ENCODE measurements around the gene RPS6KL1. TPM values are rescaled to one million over a fixed set of nuclear protein-coding genes. Genes with fewer than 3 reads are reported as not detected.

The RPS6KL1 gene
- total RNA-seq, 1 donor from 2014 or later: 6.4 TPM

DNA sequence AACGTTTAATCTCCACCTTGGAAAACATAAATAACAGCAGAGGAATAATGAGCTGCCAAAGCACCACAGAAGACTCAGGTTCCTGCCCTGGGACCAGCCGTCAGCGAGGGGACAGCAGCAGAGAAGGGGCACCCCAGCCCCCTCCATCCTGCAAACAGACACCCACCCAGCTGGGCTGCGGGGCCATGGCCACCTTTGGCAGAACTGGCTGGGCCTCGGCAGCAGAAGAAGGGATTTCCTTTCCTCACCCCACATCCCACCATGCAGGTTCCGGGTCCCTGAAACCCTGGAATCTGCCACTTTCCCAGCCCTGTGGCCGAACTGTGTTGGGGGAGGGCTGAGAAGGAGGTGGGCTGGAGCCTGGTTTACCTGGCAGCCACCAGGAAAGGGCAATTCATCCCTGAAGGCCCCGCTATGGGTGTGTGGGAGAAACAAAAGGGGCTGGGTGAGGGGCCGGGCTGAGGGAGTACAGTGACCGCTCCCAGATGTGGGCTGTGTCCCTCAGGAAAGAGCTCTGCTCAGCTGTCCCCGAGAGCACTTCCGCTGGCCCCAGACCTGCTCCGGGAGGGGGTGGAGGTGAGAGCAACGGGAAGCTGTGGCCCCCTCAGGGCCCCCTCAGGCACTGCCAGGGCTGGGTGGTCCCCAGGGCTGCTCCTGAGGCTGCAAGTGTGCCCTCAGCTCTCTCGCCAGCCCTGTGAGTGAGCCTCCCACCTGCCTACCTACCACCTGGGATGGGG is 28.6 kb upstream of the RPS6KL1 start:
- Histone ChIP-seq H4K20me1 (ENCODE audit: low read depth) (no peaks in the 10 kb centered on the region), H3K9ac (no peak overlapping the region), H2AFZ (replicated peaks) (peak overlapping the region; percentile 10), H3K27ac (no peak overlapping the region), H3K4me3 (no peak overlapping the region), H3K9me3 (ENCODE audit: low read depth) (no peaks in the 10 kb centered on the region), H3K4me2 (peak overlapping the region; percentile 11), H3K27me3 (peaks cover 27% of the 10 kb centered on the region), H3F3A (ENCODE audit: low read depth) (peaks cover 9% of the 10 kb centered on the region), H3K79me2 (ENCODE audit: low read depth) (no peaks in the 10 kb centered on the region), H3K36me3 (no peaks in the 10 kb centered on the region), H3K4me1 (peaks cover 19% of the 10 kb centered on the region)
- Mint-ChIP-seq H3K27me3 (ENCODE audit: insufficient read depth, low read depth) (peaks cover 9% of the 10 kb centered on the region), H3K4me3 (no peak overlapping the region), H3K36me3 (no peaks in the 10 kb centered on the region), H3K27ac (peak overlapping the region; percentile 76), H3K4me1 (peaks cover 22% of the 10 kb centered on the region), H3K9me3 (no peaks in the 10 kb centered on the region)
- no peak for DNase-seq (ENCODE audit: low spot score)
- TF ChIP-seq EZH2 (IDR thresholded peaks at IDR 0.05) (no peak), EZH2phosphoT487 (IDR thresholded peaks at IDR 0.05) (no peak)
- TF ChIP-seq, protein P1, sequence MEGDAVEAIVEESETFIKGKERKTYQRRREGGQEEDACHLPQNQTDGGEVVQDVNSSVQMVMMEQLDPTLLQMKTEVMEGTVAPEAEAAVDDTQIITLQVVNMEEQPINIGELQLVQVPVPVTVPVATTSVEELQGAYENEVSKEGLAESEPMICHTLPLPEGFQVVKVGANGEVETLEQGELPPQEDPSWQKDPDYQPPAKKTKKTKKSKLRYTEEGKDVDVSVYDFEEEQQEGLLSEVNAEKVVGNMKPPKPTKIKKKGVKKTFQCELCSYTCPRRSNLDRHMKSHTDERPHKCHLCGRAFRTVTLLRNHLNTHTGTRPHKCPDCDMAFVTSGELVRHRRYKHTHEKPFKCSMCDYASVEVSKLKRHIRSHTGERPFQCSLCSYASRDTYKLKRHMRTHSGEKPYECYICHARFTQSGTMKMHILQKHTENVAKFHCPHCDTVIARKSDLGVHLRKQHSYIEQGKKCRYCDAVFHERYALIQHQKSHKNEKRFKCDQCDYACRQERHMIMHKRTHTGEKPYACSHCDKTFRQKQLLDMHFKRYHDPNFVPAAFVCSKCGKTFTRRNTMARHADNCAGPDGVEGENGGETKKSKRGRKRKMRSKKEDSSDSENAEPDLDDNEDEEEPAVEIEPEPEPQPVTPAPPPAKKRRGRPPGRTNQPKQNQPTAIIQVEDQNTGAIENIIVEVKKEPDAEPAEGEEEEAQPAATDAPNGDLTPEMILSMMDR (IDR thresholded peaks at IDR 0.05): no peak

DNA sequence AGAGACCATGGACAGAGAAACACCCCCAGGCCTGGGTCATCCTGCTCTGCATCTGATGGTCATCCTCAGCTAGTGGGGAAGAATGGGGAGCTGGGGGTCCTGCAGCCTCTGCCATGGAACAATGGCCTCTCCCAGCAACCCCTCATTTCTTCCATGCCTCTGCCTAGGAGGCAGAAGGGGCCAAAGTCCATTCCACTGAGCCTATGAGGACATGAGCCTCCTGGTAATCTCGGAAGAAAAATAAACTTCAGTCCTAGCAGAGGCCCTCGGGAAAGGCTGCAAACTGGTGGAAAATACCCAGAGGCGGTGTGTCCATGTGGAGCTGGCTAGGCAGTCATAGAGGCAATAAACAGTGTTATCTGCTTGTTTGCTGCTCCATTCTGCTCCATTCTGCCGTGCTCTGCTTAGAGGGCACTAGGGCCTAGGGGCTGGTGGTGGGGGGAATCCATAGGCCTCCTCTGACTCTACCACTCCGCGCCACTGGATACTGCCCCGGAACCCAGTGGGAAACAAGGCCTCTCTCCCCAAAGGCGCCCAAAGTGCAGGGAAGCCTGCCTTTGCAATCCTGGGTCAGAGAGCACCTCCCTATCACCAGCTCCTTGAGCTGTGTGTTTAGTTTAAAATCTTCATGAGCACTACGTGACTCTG is 27.9 kb upstream of the RPS6KL1 start:
- peaks cover 20% of the 10 kb centered on the region for H3K4me1 Mint-ChIP-seq
- H3K4me2 ChIP-seq: no peak overlapping the region
- no peaks in the 10 kb centered on the region for H3K9me3 Mint-ChIP-seq

DNA sequence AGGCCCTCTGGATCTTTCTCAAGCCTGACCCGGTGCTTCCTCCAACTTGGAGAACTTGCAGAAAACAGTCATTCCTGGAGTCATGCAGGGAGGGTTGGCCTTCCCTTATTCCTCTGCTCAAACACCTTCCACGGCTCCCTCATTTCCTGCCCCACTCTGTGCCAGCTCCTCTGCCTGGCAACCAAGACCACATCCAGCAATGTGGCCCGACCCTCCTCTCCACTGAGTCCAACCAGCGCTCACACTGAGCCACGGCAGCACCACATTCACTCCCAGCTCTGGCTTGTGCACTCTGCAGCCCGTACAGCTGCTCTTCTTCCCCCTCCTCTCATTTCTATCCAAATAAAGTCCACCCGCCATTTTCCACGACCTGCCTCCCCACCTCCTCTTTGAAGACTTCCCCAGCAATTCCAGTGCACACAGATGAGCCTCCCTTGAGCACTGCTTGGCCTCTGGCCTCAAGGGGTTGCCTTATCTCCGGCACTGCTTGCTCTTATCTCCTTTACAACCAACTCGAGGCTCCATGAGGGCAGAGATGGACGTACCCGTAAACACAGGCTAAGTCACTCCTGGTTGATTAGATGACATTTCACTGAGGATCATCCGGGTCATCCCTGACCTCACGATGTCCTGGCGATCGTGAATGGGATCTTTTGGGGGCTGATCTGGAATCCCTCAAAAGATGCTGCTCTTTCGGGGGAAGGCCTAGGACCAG is 27.0 kb upstream of the RPS6KL1 start:
- Histone ChIP-seq H3K4me3 (no peak overlapping the region), H3F3A (ENCODE audit: low read depth) (peaks cover 9% of the 10 kb centered on the region), H3K27me3 (peaks cover 11% of the 10 kb centered on the region), H3K27ac (no peak overlapping the region), H2AFZ (replicated peaks) (no peak overlapping the region), H4K20me1 (ENCODE audit: low read depth) (no peaks in the 10 kb centered on the region), H3K9ac (no peak overlapping the region), H3K4me2 (no peak overlapping the region), H3K4me1 (peaks cover 14% of the 10 kb centered on the region), H3K9me3 (ENCODE audit: low read depth) (no peaks in the 10 kb centered on the region), H3K79me2 (ENCODE audit: low read depth) (no peaks in the 10 kb centered on the region), H3K36me3 (no peaks in the 10 kb centered on the region)
- TF ChIP-seq EZH2phosphoT487 (IDR thresholded peaks at IDR 0.05) (no peak), EZH2 (IDR thresholded peaks at IDR 0.05) (no peak)
- TF ChIP-seq, protein P1 (IDR thresholded peaks at IDR 0.05): no peak
- DNase-seq (ENCODE audit: low spot score): no peak
- Mint-ChIP-seq H3K9me3 (no peaks in the 10 kb centered on the region), H3K4me3 (no peak overlapping the region), H3K36me3 (no peaks in the 10 kb centered on the region), H3K4me1 (peaks cover 18% of the 10 kb centered on the region), H3K27ac (peak overlapping the region; percentile 81), H3K27me3 (ENCODE audit: insufficient read depth, low read depth) (peaks cover 10% of the 10 kb centered on the region)

More for the DNA sequence above, 27.9 kb upstream of the RPS6KL1 start:
- H3K9me3 ChIP-seq (ENCODE audit: low read depth): no peaks in the 10 kb centered on the region
- peaks cover 10% of the 10 kb centered on the region for H3K27me3 Mint-ChIP-seq (ENCODE audit: insufficient read depth, low read depth)
- no peak overlapping the region for H3K4me3 Mint-ChIP-seq
- H3K27me3 ChIP-seq: peaks cover 20% of the 10 kb centered on the region
- peak overlapping the region; percentile 10 for H2AFZ ChIP-seq (replicated peaks)
- peaks cover 14% of the 10 kb centered on the region for H3K4me1 ChIP-seq
- no peak overlapping the region for H3K27ac ChIP-seq
- TF ChIP-seq EZH2 (IDR thresholded peaks at IDR 0.05): no peak
- TF ChIP-seq, protein P1 (IDR thresholded peaks at IDR 0.05): no peak
- no peak overlapping the region for H3K9ac ChIP-seq
- H3F3A ChIP-seq (ENCODE audit: low read depth): peaks cover 5% of the 10 kb centered on the region
- peak overlapping the region; percentile 76 for H3K27ac Mint-ChIP-seq
- no peak for DNase-seq (ENCODE audit: low spot score)
- H3K36me3 ChIP-seq: no peaks in the 10 kb centered on the region
- H3K36me3 Mint-ChIP-seq: no peaks in the 10 kb centered on the region
- H4K20me1 ChIP-seq (ENCODE audit: low read depth): no peaks in the 10 kb centered on the region
- no peak overlapping the region for H3K4me3 ChIP-seq
- no peaks in the 10 kb centered on the region for H3K79me2 ChIP-seq (ENCODE audit: low read depth)

Data from neural progenitor cell (in vitro differentiated cells).